GM13976 (cell line): ENCODE measurements around the gene PNLIP.
A peak's percentile ranks its signal among the peaks of the same experiment; 100 is the strongest.

ENCODE experiments used
- DNase-seq: peaks from one replicate; pipeline ENCODE4 v3.0.0; 2012; ENCODE audit warnings: low spot score
- CTCF ChIP-seq: IDR thresholded peaks from 2 replicates; pipeline ENCODE4 v1.5.1; 2012; ENCODE audit warnings: borderline replicate concordance, mild to moderate bottlenecking; ENCODE audit not compliant: insufficient read depth; ENCODE audit errors: extremely low read depth, missing control alignments, control extremely low read depth
- in situ Hi-C: fragments of 300-500 bp; cut with MboI; formaldehyde crosslinking; loops from one replicate; pipeline ENCODE4 v1.12.0; 2022; ENCODE audit warnings: low sequenced_read_pairs, mixed read lengths, inconsistent platforms; ENCODE audit not compliant: unreplicated experiment

PNLIP gene

GRCh38 chr10:116545756-116546155 lies at the start of gene PNLIP:
Gene PNLIP, plus strand, starts transcription at chr10:116545931. Its CDS starts 162 bp downstream, at chr10:116546093.
- in situ Hi-C loops, result no loop called here
- TF ChIP-seq CTCF, result no peak
- DNase-seq, result no peak

- in situ Hi-C loops, result no loop called here
- no peak for TF ChIP-seq CTCF
- DNase-seq, result no peak
These were observed 40.9 kb upstream of the PNLIP start for GRCh38 chr10:116504786-116505185.

- TF ChIP-seq CTCF, result no peak
- in situ Hi-C loops, result no loop called here
- no peak for DNase-seq
These were observed 35.2 kb upstream of the PNLIP start for GRCh38 chr10:116510565-116510964.

GRCh38 chr10:116511365-116511764 lies 34.4 kb upstream of the PNLIP start:
- DNase-seq, result no peak
- in situ Hi-C loops, result no loop called here
- TF ChIP-seq CTCF, result no peak

GRCh38 chr10:116521424-116522290 lies 24.1 kb upstream of the PNLIP start:
- in situ Hi-C loops, result no loop called here

GRCh38 chr10:116522803-116523381 lies 22.8 kb upstream of the PNLIP start:
- in situ Hi-C loops, result no loop called here
- TF ChIP-seq CTCF, result no peak
- no peak for DNase-seq

More at GRCh38 chr10:116521424-116522290, 24.1 kb upstream of the PNLIP start:
- peak; percentile 58 for DNase-seq
- TF ChIP-seq CTCF, result peak; percentile 46
